ENCODE data around the gene ERBB3.

GRCh38 chr12:56078427-56078826 is 1.5 kb upstream of the ERBB3 start:
- TF ChIP-seq POLR2A (IDR thresholded peaks at IDR 0.05; ENCODE audit: low read depth, low read length) = no peak
- no peak for TF ChIP-seq POLR2AphosphoS5 (IDR thresholded peaks at IDR 0.05; ENCODE audit: low read depth, low read length)
- TF ChIP-seq TAF1 (IDR thresholded peaks at IDR 0.05; ENCODE audit: borderline replicate concordance, low read depth, low read length) = no peak
